Subcutaneous abdominal adipose tissue (tissue), 5 donors: ENCODE results near the gene HSPB6.

Source experiments
- H3K27ac ChIP-seq: one replicate; pipeline ENCODE4 v1.7.0; 2013; ENCODE audit warnings: low read depth, mild to moderate bottlenecking, inconsistent platforms, low read length, moderate library complexity
- H3K27me3 ChIP-seq, 5 donors: one replicate each; pipeline ENCODE4 v1.7.0; 2013; ENCODE audit warnings: low read length in 5 of 5, inconsistent platforms in 1 of 5; ENCODE audit not compliant: control insufficient read depth in 5 of 5, insufficient read depth in 4 of 5
- H3K36me3 ChIP-seq, 5 donors: one replicate each; pipeline ENCODE4 v1.7.0; 2013; ENCODE audit warnings: low read length in 5 of 5; ENCODE audit not compliant: control insufficient read depth in 5 of 5, insufficient read depth in 5 of 5
- H3K4me1 ChIP-seq, 5 donors: one replicate each; pipeline ENCODE4 v1.7.0; 2013; ENCODE audit warnings: low read length in 5 of 5, mild to moderate bottlenecking in 3 of 5, moderate library complexity in 1 of 5; ENCODE audit not compliant: control insufficient read depth in 5 of 5, insufficient read depth in 5 of 5
- H3K4me3 ChIP-seq, 5 donors: one replicate each; pipeline ENCODE4 v1.7.0; 2013; ENCODE audit warnings: low read length in 5 of 5, low read depth in 1 of 5
- H3K9ac ChIP-seq, 5 donors: one replicate each; pipeline ENCODE4 v1.7.0; 2013; ENCODE audit warnings: low read length in 5 of 5, mild to moderate bottlenecking in 4 of 5, moderate library complexity in 3 of 5
- H3K9me3 ChIP-seq, 5 donors: one replicate each; pipeline ENCODE4 v1.7.0; 2013; ENCODE audit warnings: low read length in 5 of 5; ENCODE audit not compliant: control insufficient read depth in 5 of 5
- donor health status: healthy.
- donor health status: healthy.
- donor health status: healthy.
- donor health status: healthy.
- donor health status: healthy.

The HSPB6 gene

GRCh38 chr19:35717665-35718344 lies 39.0 kb downstream of the HSPB6 start, which contains the start of gene KMT2B:
KMT2B (plus strand) TSS chr19:35718003; CDS start chr19:35718019, 16 bp downstream.
- H3K4me1 ChIP-seq, result peaks cover 6 to 35% (median 28%) of the 10 kb centered on the region in 5 donors
- H3K27ac ChIP-seq, result peak within 1 kb of the TSS; percentile 76
- no peaks in the 10 kb centered on the region for H3K9me3 ChIP-seq
- H3K27me3 ChIP-seq, result no peaks in the 10 kb centered on the region
- H3K4me3 ChIP-seq, result peak within 1 kb of the TSS; percentile 67 to 89 (median 84)
- peak within 1 kb of the TSS in 4 of 5 donors; percentile 85 to 91 (median 88) for H3K9ac ChIP-seq
- peaks cover 0 to 31% (median 23%) of the 10 kb centered on the region in 5 donors for H3K36me3 ChIP-seq

GRCh38 chr19:35716801-35717664 lies 39.8 kb downstream of the HSPB6 start:
- Histone ChIP-seq H3K36me3 (peaks cover 0 to 23% (median 15%) of the 10 kb centered on the region in 5 donors), H3K4me3 (peak overlapping the region; percentile 67 to 88 (median 78)), H3K4me1 (peaks cover 6 to 35% (median 28%) of the 10 kb centered on the region in 5 donors), H3K27me3 (no peaks in the 10 kb centered on the region), H3K27ac (peak overlapping the region; percentile 76), H3K9me3 (no peaks in the 10 kb centered on the region), H3K9ac (peak overlapping the region in 4 of 5 donors; percentile 74 to 91 (median 78))

- Histone ChIP-seq H3K27me3 (peaks cover 0 to 3% (median 0%) of the 10 kb centered on the region in 5 donors), H3K36me3 (peaks cover 0 to 15% (median 9%) of the 10 kb centered on the region in 5 donors), H3K4me3 (peak overlapping the region; percentile 67 to 88 (median 78)), H3K27ac (peak overlapping the region; percentile 76), H3K4me1 (peaks cover 6 to 35% (median 28%) of the 10 kb centered on the region in 5 donors), H3K9me3 (no peaks in the 10 kb centered on the region), H3K9ac (peak overlapping the region; percentile 73 to 91 (median 78))
These were observed 40.6 kb downstream of the HSPB6 start for GRCh38 chr19:35715981-35716800.

- Histone ChIP-seq H3K9ac (peak overlapping the region in 2 of 5 donors; percentile 74 to 91), H3K9me3 (no peaks in the 10 kb centered on the region), H3K27me3 (peaks cover 0 to 5% (median 0%) of the 10 kb centered on the region in 5 donors), H3K4me1 (peaks cover 6 to 35% (median 28%) of the 10 kb centered on the region in 5 donors), H3K4me3 (peak overlapping the region in 1 of 5 donors; percentile 84), H3K36me3 (peaks cover 0 to 10% (median 5%) of the 10 kb centered on the region in 5 donors), H3K27ac (no peak overlapping the region)
These were observed 41.4 kb downstream of the HSPB6 start for GRCh38 chr19:35715355-35715809.

- no peak overlapping the region for H3K27ac ChIP-seq
- peaks cover 0 to 5% (median 0%) of the 10 kb centered on the region in 5 donors for H3K27me3 ChIP-seq
- H3K4me3 ChIP-seq, result no peak overlapping the region
- peaks cover 0 to 4% (median 0%) of the 10 kb centered on the region in 5 donors for H3K36me3 ChIP-seq
- H3K9me3 ChIP-seq, result no peaks in the 10 kb centered on the region
- peak overlapping the region in 1 of 5 donors; percentile 28 for H3K9ac ChIP-seq
- H3K4me1 ChIP-seq, result peaks cover 6 to 35% (median 28%) of the 10 kb centered on the region in 5 donors
These were observed 42.1 kb downstream of the HSPB6 start for GRCh38 chr19:35714601-35715354.

GRCh38 chr19:35713904-35714495 lies 42.8 kb downstream of the HSPB6 start:
- no peak overlapping the region for H3K4me3 ChIP-seq
- H3K4me1 ChIP-seq, result peaks cover 2 to 27% (median 21%) of the 10 kb centered on the region in 5 donors
- H3K9me3 ChIP-seq, result no peaks in the 10 kb centered on the region
- peak overlapping the region in 1 of 5 donors; percentile 28 for H3K9ac ChIP-seq
- H3K27me3 ChIP-seq, result peaks cover 0 to 5% (median 0%) of the 10 kb centered on the region in 5 donors
- no peak overlapping the region for H3K27ac ChIP-seq
- no peaks in the 10 kb centered on the region for H3K36me3 ChIP-seq

- Histone ChIP-seq H3K27me3 (peaks cover 0 to 5% (median 0%) of the 10 kb centered on the region in 5 donors), H3K27ac (no peak overlapping the region), H3K4me1 (peaks cover 0 to 22% (median 16%) of the 10 kb centered on the region in 5 donors), H3K4me3 (no peak overlapping the region), H3K9ac (no peak overlapping the region), H3K9me3 (no peaks in the 10 kb centered on the region), H3K36me3 (no peaks in the 10 kb centered on the region)
These were observed 43.4 kb downstream of the HSPB6 start for GRCh38 chr19:35713506-35713850.

GRCh38 chr19:35712567-35713505 lies 44.0 kb downstream of the HSPB6 start:
- Histone ChIP-seq H3K9ac (no peak overlapping the region), H3K27ac (no peak overlapping the region), H3K4me3 (no peak overlapping the region)

More at GRCh38 chr19:35712567-35713505, 44.0 kb downstream of the HSPB6 start:
- no peaks in the 10 kb centered on the region for H3K9me3 ChIP-seq
- H3K27me3 ChIP-seq, result peaks cover 0 to 5% (median 0%) of the 10 kb centered on the region in 5 donors
- H3K4me1 ChIP-seq, result peaks cover 0 to 20% (median 14%) of the 10 kb centered on the region in 5 donors
- H3K36me3 ChIP-seq, result no peaks in the 10 kb centered on the region
